ENCODE measurements around the gene CACNA1G. TPM values are rescaled to one million over a fixed set of nuclear protein-coding genes. Genes with fewer than 3 reads are reported as not detected.

The CACNA1G gene
- total RNA-seq, 4 donors from 2014 or later = 0.11 to 0.38 (median 0.13) TPM; not detected in 1

DNA sequence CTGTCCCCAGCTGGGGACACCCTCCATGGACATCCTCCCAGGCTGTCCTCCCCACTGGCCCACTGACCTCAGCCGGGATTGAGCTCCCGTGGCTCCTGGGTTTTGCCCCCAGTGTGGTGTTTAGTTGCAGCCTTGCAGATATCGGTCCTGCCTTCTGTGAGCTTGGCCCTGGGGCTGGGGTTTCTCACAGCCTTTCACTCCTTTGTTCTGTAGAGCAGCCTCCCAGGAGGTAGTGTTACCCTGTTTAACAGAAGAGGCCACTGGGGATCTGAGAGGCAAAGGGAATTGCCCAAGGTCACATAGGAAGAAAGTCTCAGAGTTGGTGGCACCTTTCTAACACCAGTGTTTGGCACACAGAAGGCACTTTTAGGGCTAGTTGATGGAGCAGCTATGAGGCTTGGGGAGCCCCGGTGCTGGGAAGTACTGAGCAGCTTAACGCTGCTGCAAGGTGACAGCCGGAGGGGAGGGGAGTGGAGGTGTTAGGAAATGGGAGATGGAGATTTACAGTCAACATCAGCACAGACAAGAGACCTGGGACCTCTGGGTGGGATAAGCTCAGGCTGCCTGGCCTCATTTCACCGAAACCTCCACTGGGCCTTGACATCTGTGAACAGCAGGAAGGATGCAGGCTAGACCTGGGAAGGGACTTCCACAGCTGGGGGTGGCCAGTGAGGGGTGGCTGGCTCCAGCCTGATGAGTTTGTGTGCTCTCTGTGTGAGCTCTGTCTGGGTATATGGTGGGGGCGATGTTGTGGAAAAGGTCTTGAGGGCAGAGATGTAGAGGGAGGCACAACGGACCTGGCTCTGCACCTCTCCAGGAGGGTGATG, 26.1 kb downstream of the CACNA1G start:
- Histone ChIP-seq H3K4me1 (peaks cover 4 to 21% (median 20%) of the 10 kb centered on the region in 3 donors), H3K4me3 (no peak overlapping the region), H3K36me3 (no peaks in the 10 kb centered on the region), H3K9me3 (no peaks in the 10 kb centered on the region), H3K27me3 (no peaks in the 10 kb centered on the region), H3K27ac (no peak overlapping the region)
- 89 to 92% methylated on average over 2 to 6 of the region's 9 CpGs for WGBS, 2 donors
- intact Hi-C loops (cut with DNase I) = no loop called here
- no peak for DNase-seq
- TF ChIP-seq, protein P1, sequence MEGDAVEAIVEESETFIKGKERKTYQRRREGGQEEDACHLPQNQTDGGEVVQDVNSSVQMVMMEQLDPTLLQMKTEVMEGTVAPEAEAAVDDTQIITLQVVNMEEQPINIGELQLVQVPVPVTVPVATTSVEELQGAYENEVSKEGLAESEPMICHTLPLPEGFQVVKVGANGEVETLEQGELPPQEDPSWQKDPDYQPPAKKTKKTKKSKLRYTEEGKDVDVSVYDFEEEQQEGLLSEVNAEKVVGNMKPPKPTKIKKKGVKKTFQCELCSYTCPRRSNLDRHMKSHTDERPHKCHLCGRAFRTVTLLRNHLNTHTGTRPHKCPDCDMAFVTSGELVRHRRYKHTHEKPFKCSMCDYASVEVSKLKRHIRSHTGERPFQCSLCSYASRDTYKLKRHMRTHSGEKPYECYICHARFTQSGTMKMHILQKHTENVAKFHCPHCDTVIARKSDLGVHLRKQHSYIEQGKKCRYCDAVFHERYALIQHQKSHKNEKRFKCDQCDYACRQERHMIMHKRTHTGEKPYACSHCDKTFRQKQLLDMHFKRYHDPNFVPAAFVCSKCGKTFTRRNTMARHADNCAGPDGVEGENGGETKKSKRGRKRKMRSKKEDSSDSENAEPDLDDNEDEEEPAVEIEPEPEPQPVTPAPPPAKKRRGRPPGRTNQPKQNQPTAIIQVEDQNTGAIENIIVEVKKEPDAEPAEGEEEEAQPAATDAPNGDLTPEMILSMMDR (IDR thresholded peaks at IDR 0.05) = no peak
- TF ChIP-seq POLR2A (IDR thresholded peaks at IDR 0.05) = no peak

DNA sequence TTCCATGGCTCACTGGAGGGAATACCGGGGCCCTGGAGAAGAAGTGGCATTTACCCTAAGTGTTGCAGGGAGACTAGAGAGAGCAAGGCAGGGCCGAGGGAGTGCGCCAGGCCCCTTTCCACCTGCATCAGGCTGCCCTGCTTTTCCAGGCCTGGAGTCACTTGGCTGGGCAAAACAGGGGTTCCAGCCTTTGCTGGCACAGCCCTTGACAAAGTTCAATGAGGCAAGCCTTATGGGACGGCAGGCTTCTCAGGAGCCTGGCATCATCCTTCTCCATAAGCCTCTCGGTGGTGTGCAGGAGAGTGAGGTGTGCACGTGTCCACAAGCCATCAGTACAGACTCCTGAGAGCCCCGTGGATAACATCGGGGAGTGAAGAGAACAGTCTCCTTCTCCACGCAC, 27.1 kb downstream of the CACNA1G start:
- Histone ChIP-seq H3K4me3 (no peak overlapping the region), H3K27ac (no peak overlapping the region), H3K4me1 (peaks cover 4 to 21% (median 20%) of the 10 kb centered on the region in 3 donors), H3K27me3 (no peaks in the 10 kb centered on the region), H3K36me3 (no peaks in the 10 kb centered on the region), H3K9me3 (no peaks in the 10 kb centered on the region)
- intact Hi-C loops (cut with DNase I) = no loop called here
- TF ChIP-seq, protein P1 (IDR thresholded peaks at IDR 0.05) = no peak
- TF ChIP-seq POLR2A (IDR thresholded peaks at IDR 0.05) = no peak
- 78 to 79% methylated on average over 6 of the region's 9 CpGs for WGBS, 2 donors
- DNase-seq = no peak

DNA sequence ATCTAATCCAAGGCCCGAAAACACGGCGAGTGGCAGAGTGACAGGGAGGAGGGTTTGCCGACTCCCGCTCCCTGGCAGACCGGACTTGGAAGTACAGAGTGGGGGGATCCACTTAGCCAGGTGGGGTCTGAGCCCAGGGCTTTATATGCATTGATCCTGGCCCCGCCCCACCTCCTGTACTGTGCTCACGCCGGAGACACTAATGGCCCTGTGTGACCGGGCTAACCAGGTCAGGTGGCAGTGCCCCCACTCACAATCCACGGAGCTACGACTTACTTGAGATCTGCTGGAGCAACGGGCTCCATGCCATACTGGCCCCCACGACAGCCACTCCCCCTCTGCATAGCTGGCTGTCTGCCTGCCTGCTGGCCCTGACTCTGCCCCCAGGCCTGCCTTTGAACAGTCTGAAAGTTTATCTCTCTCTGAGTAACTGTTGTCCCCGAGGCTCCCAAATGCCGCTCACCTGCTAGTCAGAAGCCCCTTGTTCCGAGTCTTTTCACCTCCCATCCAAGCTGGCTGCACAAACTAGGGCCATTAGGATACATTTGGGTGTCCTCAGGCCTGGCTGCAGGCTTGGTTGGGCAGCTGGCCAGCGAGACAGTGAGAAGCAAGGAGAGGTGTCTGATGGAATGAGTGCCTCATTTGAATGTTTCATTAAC, 28.0 kb downstream of the CACNA1G start:
- Histone ChIP-seq H3K27ac (no peak overlapping the region), H3K36me3 (no peaks in the 10 kb centered on the region), H3K4me3 (no peak overlapping the region), H3K27me3 (no peaks in the 10 kb centered on the region), H3K4me1 (peaks cover 4 to 21% (median 20%) of the 10 kb centered on the region in 3 donors), H3K9me3 (no peaks in the 10 kb centered on the region)
- intact Hi-C loops (cut with DNase I) = no loop called here
- WGBS, 2 donors = 17 to 37% methylated on average over 3 to 6 of the region's 18 CpGs
- TF ChIP-seq, protein P1 (IDR thresholded peaks at IDR 0.05) = no peak
- no peak for TF ChIP-seq POLR2A (IDR thresholded peaks at IDR 0.05)
- DNase-seq = no peak

DNA sequence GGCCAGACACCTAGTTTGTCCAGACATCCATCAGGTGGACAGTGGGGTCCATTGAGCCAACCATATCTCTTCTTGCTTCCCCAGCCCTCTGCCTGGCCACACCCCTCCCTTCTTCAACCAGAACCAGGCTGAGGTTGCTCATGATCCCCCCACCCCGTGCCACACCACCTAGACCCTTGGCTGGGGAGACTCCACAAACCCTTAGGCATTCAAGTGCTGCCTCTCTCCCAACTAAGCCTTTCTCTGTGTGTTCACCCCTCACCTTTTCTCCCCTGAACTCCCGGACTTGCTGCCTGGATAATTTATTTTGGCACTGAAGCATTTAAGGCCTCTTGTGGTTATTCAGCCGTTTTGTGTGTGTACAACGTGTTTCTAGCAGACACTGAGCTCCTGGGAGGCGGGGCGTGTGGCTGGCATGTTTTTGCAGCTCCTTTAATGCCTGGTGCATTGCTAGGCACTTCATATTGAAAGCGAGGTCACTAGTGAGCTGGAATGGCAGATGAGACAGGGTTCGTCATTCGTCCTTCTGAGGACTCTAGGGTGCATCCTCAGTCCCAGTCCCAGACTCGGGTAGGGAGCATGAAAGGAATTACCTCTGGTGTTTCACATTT, 28.7 kb downstream of the CACNA1G start:
- no peaks in the 10 kb centered on the region for H3K9me3 ChIP-seq
- H3K27ac ChIP-seq = peak overlapping the region in 1 of 4 donors; percentile 9
- H3K27me3 ChIP-seq = no peaks in the 10 kb centered on the region
- no peak for DNase-seq
- intact Hi-C loops (cut with DNase I) = no loop called here
- H3K4me1 ChIP-seq = peaks cover 4 to 21% (median 20%) of the 10 kb centered on the region in 3 donors
- H3K36me3 ChIP-seq = no peaks in the 10 kb centered on the region
- H3K4me3 ChIP-seq = no peak overlapping the region
- WGBS, 2 donors = 18 to 20% methylated on average over 4 to 6 of the region's 10 CpGs
- TF ChIP-seq POLR2A (IDR thresholded peaks at IDR 0.05) = no peak

DNA sequence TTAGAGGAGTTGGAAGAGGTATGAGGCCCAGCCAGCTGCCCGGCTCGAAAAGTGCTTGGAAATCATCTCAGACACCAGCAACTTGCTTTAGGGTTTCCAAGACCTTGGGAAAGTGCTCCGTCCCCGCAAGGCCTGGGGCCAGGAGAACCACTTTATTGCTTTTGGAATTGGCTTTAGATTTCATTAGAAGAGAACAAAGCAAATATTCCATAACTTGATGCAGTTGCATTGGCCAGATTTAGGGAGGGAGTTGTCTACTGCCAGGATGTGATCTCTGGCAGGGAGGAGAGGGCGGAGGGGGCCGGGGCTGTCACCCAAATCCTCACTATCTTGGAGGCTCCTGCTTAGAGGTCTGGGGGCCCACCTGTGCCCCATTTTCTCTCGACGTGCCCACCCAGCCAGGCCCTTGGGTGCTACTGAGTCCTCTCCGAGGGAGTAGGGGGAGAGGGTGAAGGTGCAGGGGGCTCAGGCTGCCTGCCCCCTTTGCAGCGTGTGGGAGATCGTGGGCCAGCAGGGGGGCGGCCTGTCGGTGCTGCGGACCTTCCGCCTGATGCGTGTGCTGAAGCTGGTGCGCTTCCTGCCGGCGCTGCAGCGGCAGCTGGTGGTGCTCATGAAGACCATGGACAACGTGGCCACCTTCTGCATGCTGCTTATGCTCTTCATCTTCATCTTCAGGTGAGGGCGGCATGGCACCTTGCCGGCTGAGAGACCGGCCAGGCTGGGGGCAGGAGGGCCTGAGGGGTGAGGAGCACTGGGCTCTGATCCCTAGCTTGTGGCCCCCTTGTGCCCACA, 30.6 kb downstream of the CACNA1G start:
- H3K9me3 ChIP-seq = no peaks in the 10 kb centered on the region
- no peak for TF ChIP-seq POLR2A (IDR thresholded peaks at IDR 0.05)
- TF ChIP-seq, protein P1 (IDR thresholded peaks at IDR 0.05) = no peak
- WGBS, 2 donors = 88 to 94% methylated on average over 3 to 12 of the region's 24 CpGs
- H3K27ac ChIP-seq = no peak overlapping the region
- peaks cover 4 to 21% (median 20%) of the 10 kb centered on the region in 3 donors for H3K4me1 ChIP-seq
- DNase-seq = no peak
- H3K27me3 ChIP-seq = no peaks in the 10 kb centered on the region
- H3K4me3 ChIP-seq = no peak overlapping the region
- H3K36me3 ChIP-seq = no peaks in the 10 kb centered on the region
- intact Hi-C loops (cut with DNase I) = no loop called here

Measured in esophagus squamous epithelium (tissue), 5 donors.